ES-I3 (cell line): ENCODE results near the gene ATF5.
"Not testable (repeated sequence)": the region's sequence is repeated elsewhere in the genome, so short reads cannot be mapped to it uniquely, and the experiment has no call there.

Experiments used
- H3K36me3 ChIP-seq: 2 replicates; pipeline ENCODE4 v1.6.1; 2013; ENCODE audit warnings: mild to moderate bottlenecking, low read length, control low read depth, moderate library complexity; ENCODE audit not compliant: insufficient read depth
- H3K4me1 ChIP-seq: 2 replicates; pipeline ENCODE4 v1.6.1; 2013; ENCODE audit warnings: mild to moderate bottlenecking, control low read depth, low read length; ENCODE audit not compliant: insufficient read depth
- H3K9ac ChIP-seq: 2 replicates; pipeline ENCODE4 v1.6.1; 2013; ENCODE audit warnings: low read depth, mild to moderate bottlenecking, low read length, moderate library complexity
- H3K9me3 ChIP-seq: 2 replicates; pipeline ENCODE4 v1.6.1; 2013; ENCODE audit warnings: mild to moderate bottlenecking, low read length, moderate library complexity; ENCODE audit not compliant: control insufficient read depth, insufficient read depth

Gene ATF5

GRCh38 chr19:49954092-49954829 lies 25.3 kb downstream of the ATF5 start:
- no peaks in the 10 kb centered on the region for H3K9me3 ChIP-seq
- H3K9ac ChIP-seq = no peak overlapping the region
- H3K4me1 ChIP-seq = peaks cover 14% of the 10 kb centered on the region; the same call in 1 of the 2 replicates

DNA sequence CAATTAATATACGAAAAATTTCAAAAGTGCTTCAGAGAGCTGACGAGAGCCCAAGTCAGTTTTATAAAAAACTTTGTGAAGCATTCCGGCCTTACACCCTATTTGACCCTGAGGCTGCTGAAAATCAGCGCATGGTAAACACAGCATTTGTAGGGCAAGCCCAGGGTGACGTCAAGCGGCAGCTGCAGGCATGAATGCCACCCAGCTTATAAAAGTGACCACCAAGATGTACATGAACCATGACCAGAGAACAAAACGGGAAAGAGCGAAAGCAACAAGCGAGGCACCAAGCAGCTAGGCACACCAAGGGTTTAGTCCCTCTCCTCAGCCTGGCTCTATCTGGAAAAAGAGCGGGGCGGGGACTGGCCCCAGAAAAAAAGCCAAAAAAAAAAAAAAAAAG lies 25.9 kb downstream of the ATF5 start:
- H3K36me3 ChIP-seq = no peaks in the 10 kb centered on the region
- peaks cover 14% of the 10 kb centered on the region; the same call in 1 of the 2 replicates for H3K4me1 ChIP-seq

More at GRCh38 chr19:49954092-49954829, 25.3 kb downstream of the ATF5 start:
- H3K36me3 ChIP-seq = no peaks in the 10 kb centered on the region

GRCh38 chr19:49956115-49956495 lies 27.1 kb downstream of the ATF5 start:
- no peak overlapping the region for H3K9ac ChIP-seq
- H3K9me3 ChIP-seq = no peaks in the 10 kb centered on the region
- H3K36me3 ChIP-seq = no peaks in the 10 kb centered on the region
- H3K4me1 ChIP-seq = peaks cover 14% of the 10 kb centered on the region; the same call in 1 of the 2 replicates

More for the DNA sequence above, 25.9 kb downstream of the ATF5 start:
- Histone ChIP-seq H3K9me3 (no peaks in the 10 kb centered on the region), H3K9ac (no peak overlapping the region)

DNA sequence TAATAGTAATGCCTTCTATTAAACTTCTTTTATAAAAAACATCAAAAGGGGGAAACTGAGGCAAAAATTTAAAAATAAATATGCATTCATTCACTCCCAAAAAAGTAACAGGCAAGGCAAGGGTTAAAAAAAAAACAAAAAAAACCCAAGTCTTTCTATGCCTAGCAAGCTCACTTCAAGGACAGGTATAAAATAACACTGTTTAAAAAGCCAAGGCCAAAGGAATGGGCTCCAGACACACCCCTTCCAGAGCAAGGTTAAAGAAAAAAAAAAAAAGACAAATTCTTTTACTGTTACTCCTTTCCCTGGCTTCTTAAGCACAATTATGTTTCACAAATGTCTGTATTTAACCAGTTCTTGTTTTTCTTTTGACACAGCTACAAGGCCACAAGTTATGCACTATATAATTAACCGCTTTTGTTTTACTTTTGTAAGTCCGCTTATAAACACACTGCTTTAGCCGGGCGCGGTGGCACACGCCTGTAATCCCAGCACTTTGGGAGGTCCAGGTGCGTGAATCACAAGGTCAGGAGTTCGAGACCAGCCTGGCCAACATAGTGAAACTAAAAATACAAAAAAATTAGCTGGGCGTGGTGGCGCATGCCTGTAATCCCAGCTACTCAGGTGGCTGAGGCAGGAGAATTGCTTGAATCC lies 28.4 kb downstream of the ATF5 start:
- peaks cover 14% of the 10 kb centered on the region; the same call in 1 of the 2 replicates for H3K4me1 ChIP-seq
- H3K36me3 ChIP-seq = no peaks in the 10 kb centered on the region
- H3K9me3 ChIP-seq = peaks cover 4% of the 10 kb centered on the region; the same call in 1 of the 2 replicates
- no peak overlapping the region for H3K9ac ChIP-seq

DNA sequence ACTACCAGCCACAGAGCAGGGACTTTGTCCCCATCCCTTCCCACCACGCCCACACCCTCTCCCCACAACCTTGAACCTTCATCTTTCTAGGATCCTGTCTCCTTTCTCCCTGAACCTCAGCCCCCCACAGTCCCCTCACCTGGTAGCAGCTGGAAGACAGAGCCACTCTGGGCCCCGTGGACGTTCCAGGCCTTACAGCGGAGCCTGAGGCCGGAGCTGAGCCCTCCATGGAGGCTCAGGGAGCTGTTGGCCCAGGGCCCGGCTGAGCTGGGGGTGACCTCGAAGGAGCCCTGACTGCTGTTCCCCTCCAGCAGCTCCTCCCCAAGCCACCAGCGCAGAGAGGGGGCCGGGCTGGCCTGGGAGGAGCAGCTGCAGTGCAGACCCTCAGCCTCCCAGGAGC lies 29.1 kb downstream of the ATF5 start:
- not testable (repeated sequence) for H3K9ac ChIP-seq, H3K36me3 ChIP-seq, H3K9me3 ChIP-seq
- peaks cover 14% of the 10 kb centered on the region; the same call in 1 of the 2 replicates for H3K4me1 ChIP-seq

DNA sequence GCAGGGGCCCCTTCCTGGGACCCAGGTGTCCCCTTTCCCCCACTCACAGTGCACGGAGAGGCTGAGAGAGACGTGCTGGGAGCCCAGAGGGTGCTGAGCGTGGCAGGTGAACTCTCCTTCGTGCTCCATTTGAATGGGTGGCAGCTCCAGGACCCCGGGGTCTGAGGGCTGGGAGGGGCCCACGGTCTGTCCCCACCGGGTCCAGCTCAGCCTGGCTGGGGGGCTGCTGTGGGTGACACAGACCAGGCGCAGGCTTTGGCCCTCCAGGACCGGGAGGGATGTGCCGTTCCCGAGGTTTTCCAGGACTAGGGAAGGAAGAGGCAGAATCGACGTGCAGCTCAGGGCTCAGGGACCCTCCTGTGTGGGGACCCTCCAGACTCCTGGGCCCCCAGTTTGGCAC lies 29.6 kb downstream of the ATF5 start:
- not testable (repeated sequence) for H3K9ac ChIP-seq, H3K36me3 ChIP-seq, H3K9me3 ChIP-seq
- peaks cover 13% of the 10 kb centered on the region; the same call in 1 of the 2 replicates for H3K4me1 ChIP-seq

DNA sequence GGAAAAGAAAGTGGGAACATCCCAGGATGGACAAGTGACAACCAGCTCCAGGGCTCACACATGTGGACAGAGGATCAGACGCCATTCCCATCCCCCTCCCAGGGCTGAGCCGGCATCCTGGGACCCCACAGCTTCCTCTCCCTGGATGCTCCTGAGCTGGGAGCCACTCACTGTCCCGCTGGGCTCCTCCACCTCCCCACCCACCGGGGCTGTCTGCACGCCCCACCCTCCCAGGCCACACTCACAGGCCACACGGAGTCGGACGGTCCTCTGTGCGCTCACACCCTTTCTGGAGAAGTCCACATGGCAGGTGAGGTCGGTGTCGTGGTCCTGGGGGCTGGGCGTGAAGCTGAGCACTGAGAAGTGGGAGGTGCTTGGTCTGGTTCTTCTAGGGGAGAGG lies 30.9 kb downstream of the ATF5 start:
- H3K9ac ChIP-seq, H3K4me1 ChIP-seq, H3K36me3 ChIP-seq, H3K9me3 ChIP-seq: not testable (repeated sequence)

DNA sequence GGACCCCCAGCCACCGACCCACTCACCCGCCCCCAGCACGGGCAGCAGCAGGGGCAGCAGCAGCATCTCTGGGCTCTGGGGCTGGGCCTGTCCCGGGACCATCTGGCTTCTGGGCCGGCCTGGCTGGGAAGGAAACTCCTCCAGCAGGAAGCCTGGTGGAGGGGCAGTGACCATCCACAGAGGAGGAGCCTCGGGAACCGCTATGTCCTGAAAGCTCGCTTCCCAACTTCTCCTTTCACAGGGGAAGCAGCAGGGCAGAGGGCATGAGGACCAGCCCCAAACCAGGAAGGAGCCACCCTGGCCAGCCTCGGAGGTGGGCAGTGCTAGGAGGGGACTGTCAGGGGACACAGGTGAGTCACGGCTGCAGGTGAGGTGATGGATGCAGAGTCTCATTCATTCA lies 32.0 kb downstream of the ATF5 start, which contains the start of gene SIGLEC11:
SIGLEC11 (minus strand) TSS at position 193 of the 400 bp plus-strand sequence; CDS start at position 102, 91 bp downstream.
- H3K9ac ChIP-seq, H3K36me3 ChIP-seq, H3K4me1 ChIP-seq, H3K9me3 ChIP-seq: not testable (repeated sequence)

DNA sequence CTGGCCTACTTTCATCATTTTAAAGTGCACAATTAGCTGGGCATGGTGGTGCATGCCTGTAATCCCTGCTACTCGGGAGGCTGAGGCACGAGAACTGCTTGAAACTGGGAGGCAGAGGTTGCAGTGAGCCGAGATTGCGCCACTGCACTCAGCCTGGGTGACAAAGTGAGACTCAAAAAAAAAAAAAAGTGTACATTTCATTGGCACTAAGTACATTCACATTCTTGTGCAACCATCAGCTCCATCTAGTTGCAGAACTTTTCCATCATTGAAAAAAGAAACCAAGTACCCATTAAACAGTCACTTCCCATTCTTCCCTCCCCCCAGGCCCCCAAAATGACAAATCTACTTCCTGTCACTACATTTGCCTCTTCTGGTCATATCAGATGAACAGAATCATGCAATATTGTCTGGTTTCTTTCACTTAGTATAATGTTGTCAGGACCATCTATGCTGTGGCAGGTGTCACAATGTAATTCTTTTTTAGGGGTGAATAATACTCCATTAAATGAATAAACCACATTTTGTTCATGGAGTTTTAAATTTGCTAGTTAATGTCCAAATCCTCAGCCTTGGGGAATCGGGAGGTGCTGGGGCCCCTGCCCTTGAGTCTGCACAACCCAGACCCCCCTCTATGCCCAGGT lies 39.4 kb downstream of the ATF5 start:
- no peaks in the 10 kb centered on the region for H3K36me3 ChIP-seq
- no peaks in the 10 kb centered on the region for H3K9me3 ChIP-seq

DNA sequence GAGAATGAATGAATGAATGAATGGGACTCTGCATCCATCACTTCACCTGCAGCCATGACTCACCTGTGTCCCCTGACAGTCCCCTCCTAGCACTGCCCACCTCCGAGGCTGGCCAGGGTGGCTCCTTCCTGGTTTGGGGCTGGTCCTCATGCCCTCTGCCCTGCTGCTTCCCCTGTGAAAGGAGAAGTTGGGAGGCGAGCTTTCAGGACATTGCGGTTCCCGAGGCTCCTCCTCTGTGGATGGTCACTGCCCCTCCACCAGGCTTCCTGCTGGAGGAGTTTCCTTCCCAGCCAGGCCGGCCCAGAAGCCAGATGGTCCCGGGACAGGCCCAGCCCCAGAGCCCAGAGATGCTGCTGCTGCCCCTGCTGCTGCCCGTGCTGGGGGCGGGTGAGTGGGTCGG lies 40.4 kb downstream of the ATF5 start:
- not testable (repeated sequence) for H3K9me3 ChIP-seq, H3K36me3 ChIP-seq, H3K4me1 ChIP-seq, H3K9ac ChIP-seq

More for the DNA sequence above, 39.4 kb downstream of the ATF5 start:
- H3K4me1 ChIP-seq = no peaks in the 10 kb centered on the region
- no peak overlapping the region for H3K9ac ChIP-seq

DNA sequence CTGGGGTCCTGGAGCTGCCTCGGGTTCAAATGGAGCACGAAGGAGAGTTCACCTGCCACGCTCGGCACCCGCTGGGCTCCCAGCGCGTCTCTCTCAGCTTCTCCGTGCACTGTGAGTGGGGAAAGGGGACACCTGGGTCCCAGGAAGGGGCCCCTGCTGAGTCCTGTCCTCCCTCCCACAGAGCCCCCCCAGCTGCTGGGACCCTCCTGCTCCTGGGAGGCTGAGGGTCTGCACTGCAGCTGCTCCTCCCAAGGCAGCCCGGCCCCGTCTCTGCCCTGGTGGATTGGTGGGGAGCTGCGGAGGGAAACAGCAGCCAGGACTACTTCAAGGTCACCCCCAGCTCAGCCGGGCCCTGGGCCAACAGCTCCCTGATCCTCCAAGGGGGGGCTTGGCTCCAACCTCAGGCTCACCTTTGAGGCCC lies 43.0 kb downstream of the ATF5 start:
- H3K36me3 ChIP-seq = no peaks in the 10 kb centered on the region
- no peaks in the 10 kb centered on the region for H3K9me3 ChIP-seq
- no peak overlapping the region for H3K9ac ChIP-seq
- H3K4me1 ChIP-seq = no peaks in the 10 kb centered on the region

DNA sequence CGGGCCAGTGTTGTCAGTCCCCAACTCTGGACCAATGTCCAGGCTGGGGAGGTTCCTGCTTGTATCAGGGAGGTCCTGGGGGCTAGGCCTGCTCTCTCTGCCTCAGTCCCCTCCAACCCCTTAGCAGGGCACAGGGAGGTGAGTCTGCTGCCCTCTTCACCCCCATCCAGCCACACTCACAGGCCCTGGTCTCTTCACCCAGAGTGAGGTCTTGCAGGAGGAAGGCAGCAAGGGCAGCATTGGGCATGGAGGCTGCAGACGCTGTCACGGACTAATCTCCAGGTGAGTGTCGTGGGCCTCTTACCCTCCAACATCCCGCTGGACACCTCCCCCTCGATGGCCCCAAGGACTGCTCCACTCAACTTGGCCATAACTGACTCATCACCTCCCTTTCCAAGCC lies 43.8 kb downstream of the ATF5 start:
- Histone ChIP-seq H3K9ac (no peak overlapping the region), H3K36me3 (no peaks in the 10 kb centered on the region), H3K4me1 (no peaks in the 10 kb centered on the region), H3K9me3 (no peaks in the 10 kb centered on the region)

DNA sequence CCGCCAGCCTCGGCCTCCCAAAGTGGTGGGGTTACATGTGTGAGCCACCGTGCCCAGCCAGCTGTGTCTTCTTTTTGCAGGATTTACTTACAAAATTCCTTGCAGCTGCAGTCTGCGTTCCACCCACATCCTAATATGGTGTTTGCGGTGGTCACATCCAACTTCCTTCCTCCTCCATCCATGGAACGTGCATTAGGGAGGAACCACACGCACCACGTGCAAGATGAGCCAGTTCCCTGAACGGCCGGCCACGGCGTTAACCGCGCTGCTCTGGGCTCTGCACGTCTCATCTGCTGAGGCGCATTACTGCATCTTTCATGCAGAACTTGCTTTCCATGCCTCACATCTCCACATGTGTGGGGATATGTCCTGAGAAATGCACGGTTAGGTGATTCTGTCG lies 45.0 kb downstream of the ATF5 start:
- no peaks in the 10 kb centered on the region for H3K4me1 ChIP-seq
- no peaks in the 10 kb centered on the region; the same call in 1 of the 2 replicates for H3K36me3 ChIP-seq
- no peaks in the 10 kb centered on the region for H3K9me3 ChIP-seq

DNA sequence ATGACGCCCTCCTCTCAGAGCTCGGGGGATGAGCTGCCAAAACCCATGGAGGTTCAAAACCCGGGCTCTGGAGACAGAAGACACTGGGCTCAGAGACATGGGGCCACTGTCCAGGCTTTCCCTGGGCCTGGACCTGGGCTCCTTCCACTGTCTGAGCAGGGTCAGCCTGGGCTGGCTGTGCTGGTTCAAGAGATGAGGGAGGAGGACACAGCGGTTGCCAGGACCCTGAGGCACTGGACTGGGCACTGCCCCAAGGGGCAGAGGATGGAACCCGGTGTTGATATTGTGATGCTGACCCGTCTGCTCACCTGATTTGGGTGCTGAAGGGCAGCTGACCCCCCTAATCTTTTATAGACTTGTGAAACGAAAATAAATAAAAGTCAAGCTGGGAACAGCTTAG lies 46.0 kb downstream of the ATF5 start:
- no peaks in the 10 kb centered on the region for H3K4me1 ChIP-seq
- H3K9me3 ChIP-seq = no peaks in the 10 kb centered on the region
- H3K9ac ChIP-seq = no peak overlapping the region
- no peaks in the 10 kb centered on the region; the same call in 1 of the 2 replicates for H3K36me3 ChIP-seq

More for the DNA sequence above, 45.0 kb downstream of the ATF5 start:
- no peak overlapping the region for H3K9ac ChIP-seq
